G401 (cell line): ENCODE results near the gene SMIM32. TPM values are rescaled to one million over a fixed set of nuclear protein-coding genes. Genes with fewer than 3 reads are reported as not detected.

Source experiments
- DNase-seq: peaks from one replicate; pipeline ENCODE4 v3.0.0-alpha.2; 2015; ENCODE audit warnings: low spot score
- in situ Hi-C: cut with HindIII; loops from 2 replicates; pipeline ENCODE4 v1.10.0; 2016; ENCODE audit warnings: low sequenced_read_pairs, mixed read lengths
- total RNA-seq: library from RNA; depleted of rRNA; stranded (reverse); fragments of >200 nt; shearing (Covaris generic); gene quantifications from 2 replicates; pipeline ENCODE4 v1.2.3, GENCODE V29; 2014

SMIM32 gene
- total RNA-seq, 1 experiment from 2014 or later, result not detected

- in situ Hi-C loops, result no loop called here
These were observed 16.5 kb upstream of the SMIM32 start for GRCh38 chr5:136209346-136209910.

GRCh38 chr5:136208916-136209315, 16.0 kb upstream of the SMIM32 start:
- in situ Hi-C loops, result no loop called here
- no peak for DNase-seq

More at GRCh38 chr5:136209346-136209910, 16.5 kb upstream of the SMIM32 start:
- no peak for DNase-seq

- in situ Hi-C loops, result no loop called here
- no peak for DNase-seq
These were observed 14.7 kb upstream of the SMIM32 start for GRCh38 chr5:136207631-136208030.

GRCh38 chr5:136206361-136206760, 13.4 kb upstream of the SMIM32 start:
- DNase-seq, result no peak
- in situ Hi-C loops, result no loop called here

GRCh38 chr5:136205941-136206340, 13.0 kb upstream of the SMIM32 start:
- in situ Hi-C loops, result no loop called here

GRCh38 chr5:136205061-136205702, 12.2 kb upstream of the SMIM32 start:
- in situ Hi-C loops, result no loop called here
- no peak for DNase-seq

More at GRCh38 chr5:136205941-136206340, 13.0 kb upstream of the SMIM32 start:
- no peak for DNase-seq

GRCh38 chr5:136203303-136203922, 10.5 kb upstream of the SMIM32 start:
- in situ Hi-C loops, result no loop called here
- no peak for DNase-seq

GRCh38 chr5:136202469-136203205, 9.7 kb upstream of the SMIM32 start:
- in situ Hi-C loops, result no loop called here
- no peak for DNase-seq

GRCh38 chr5:136201870-136202269, 8.9 kb upstream of the SMIM32 start:
- no peak for DNase-seq
- in situ Hi-C loops, result no loop called here

- DNase-seq, result no peak
- in situ Hi-C loops, result no loop called here
These were observed 7.8 kb upstream of the SMIM32 start for GRCh38 chr5:136200761-136201160.

- in situ Hi-C loops, result no loop called here
- DNase-seq, result no peak
These were observed 7.2 kb upstream of the SMIM32 start for GRCh38 chr5:136200130-136200529.

GRCh38 chr5:136199408-136199807, 6.4 kb upstream of the SMIM32 start:
- in situ Hi-C loops, result no loop called here
- DNase-seq, result no peak

GRCh38 chr5:136198453-136198852, 5.5 kb upstream of the SMIM32 start:
- in situ Hi-C loops, result no loop called here
- DNase-seq, result no peak

GRCh38 chr5:136197462-136198142, 4.6 kb upstream of the SMIM32 start:
- no peak for DNase-seq

GRCh38 chr5:136195971-136196820, 3.2 kb upstream of the SMIM32 start:
- no peak for DNase-seq
- in situ Hi-C loops, result no loop called here

More at GRCh38 chr5:136197462-136198142, 4.6 kb upstream of the SMIM32 start:
- in situ Hi-C loops, result no loop called here

- in situ Hi-C loops, result no loop called here
- DNase-seq, result no peak
These were observed 1.6 kb upstream of the SMIM32 start for GRCh38 chr5:136194576-136194975.

GRCh38 chr5:136193322-136193935, 467 bp upstream of the SMIM32 start:
- DNase-seq, result no peak
- in situ Hi-C loops, result no loop called here

GRCh38 chr5:136192015-136192525, 892 bp downstream of the SMIM32 start:
- in situ Hi-C loops, result no loop called here
- DNase-seq, result no peak
